Caco-2 (cell line): Measurements from ENCODE around the gene EPS8L3. TPM values are rescaled to one million over a fixed set of nuclear protein-coding genes. Genes with fewer than 3 reads are reported as not detected.

Experiments
- BruUV-seq: library from RNA; stranded (reverse); fragments of 400-500 nt; replicated peaks from 2 replicates; lab custom pipeline; 2021; lab: Mats Ljungman, UMichigan
- CTCF ChIA-PET: fragments of 300-600 bp; sonication (Branson Sonifier 250); formaldehyde crosslinking; loops from one replicate; lab custom pipeline; 2022; ENCODE audit warnings: antibody characterized with exemption; lab: Charles Lee
- POLR2A ChIA-PET: fragments of 300-600 bp; sonication (Branson Sonifier 250); formaldehyde crosslinking; loops from one replicate; lab custom pipeline; 2022; ENCODE audit warnings: antibody characterized with exemption; lab: Charles Lee
- DNase-seq, 2 experiments: peaks; one replicate each; pipeline versions ENCODE4 v3.0.0 to v3.0.0-alpha.2; 2020 to 2022
- H3K27me3 ChIP-seq: replicated peaks from 2 replicates; pipeline ENCODE4 v1.6.0; 2011; ENCODE audit warnings: low read length; ENCODE audit not compliant: control insufficient read depth, insufficient read depth
- H3K36me3 ChIP-seq: 2 replicates; pipeline ENCODE4 v1.5.1; 2011; ENCODE audit warnings: low read length; ENCODE audit not compliant: control insufficient read depth, insufficient read depth
- H3K4me1 ChIP-seq: fragments of 250-450 bp; sonication (Bioruptor Pico); 2 replicates; pipeline ENCODE4 v1.5.1; 2020; ENCODE audit warnings: mild to moderate bottlenecking
- H3K4me3 ChIP-seq: 2 replicates; pipeline ENCODE4 v1.5.1; 2011; ENCODE audit warnings: low read depth, mild to moderate bottlenecking, control low read depth, low read length
- H3K9me3 ChIP-seq: fragments of 250-450 bp; sonication (Bioruptor Pico); 2 replicates; pipeline ENCODE4 v1.5.1; 2020; ENCODE audit warnings: mild to moderate bottlenecking, moderate library complexity
- H3K27ac Mint-ChIP-seq: one replicate; pipeline ENCODE4 v1.8.0; 2022; ENCODE audit warnings: mixed read lengths; ENCODE audit not compliant: unreplicated experiment
- H3K27me3 Mint-ChIP-seq: one replicate; pipeline ENCODE4 v1.8.0; 2022; ENCODE audit warnings: mixed read lengths; ENCODE audit not compliant: insufficient read depth, unreplicated experiment
- H3K36me3 Mint-ChIP-seq: one replicate; pipeline ENCODE4 v1.8.0; 2022; ENCODE audit warnings: mild to moderate bottlenecking, mixed read lengths; ENCODE audit not compliant: insufficient read depth, unreplicated experiment
- H3K4me1 Mint-ChIP-seq: one replicate; pipeline ENCODE4 v1.8.0; 2022; ENCODE audit warnings: low read depth, mixed read lengths; ENCODE audit not compliant: unreplicated experiment
- H3K4me3 Mint-ChIP-seq: one replicate; pipeline ENCODE4 v1.8.0; 2022; ENCODE audit warnings: mild to moderate bottlenecking, moderate library complexity, mixed read lengths; ENCODE audit not compliant: unreplicated experiment
- H3K9me3 Mint-ChIP-seq: one replicate; pipeline ENCODE4 v1.8.0; 2022; ENCODE audit warnings: mixed read lengths; ENCODE audit not compliant: unreplicated experiment
- intact Hi-C: fragments of 100-400 bp; cut with micrococcal nuclease; formaldehyde crosslinking; loops from one replicate; pipeline ENCODE4 v1.10.0; 2022; ENCODE audit not compliant: unreplicated experiment
- total RNA-seq: library from RNA; stranded (reverse); gene quantifications from 2 replicates; pipeline ENCODE4 v1.2.3, GENCODE V29; 2022
- TF ChIP-seq, protein P1 (sequence below), 2 experiments: fragments of 200-600 bp in 1 of 2; IDR thresholded peaks; 1 replicate in 1 of 2; 2 replicates in 1 of 2; pipeline versions ENCODE4 v1.5.1 to v1.8.0; 2011 to 2022; ENCODE audit warnings: antibody characterized with exemption in 1 of 2, control low read depth in 1 of 2, inconsistent platforms in 1 of 2, low read depth in 1 of 2, low read length in 1 of 2, mild to moderate bottlenecking in 1 of 2, moderate library complexity in 1 of 2; ENCODE audit not compliant: insufficient read depth in 1 of 2, severe bottlenecking in 1 of 2, unreplicated experiment in 1 of 2

EPS8L3 gene
- total RNA-seq, 1 experiment from 2014 or later = 15.3 TPM

- Histone ChIP-seq H3K27me3 (no peaks in the 10 kb centered on the region), H3K4me1 (no peaks in the 10 kb centered on the region), H3K4me3 (no peak overlapping the region), H3K36me3 (no peaks in the 10 kb centered on the region), H3K9me3 (0 out of 2 replicates have a peak, but pooled peaks cover 3% of the 10 kb centered on the region)
- CTCF ChIA-PET = no interaction called here
- Mint-ChIP-seq H3K27me3 (no peaks in the 10 kb centered on the region), H3K4me3 (no peak overlapping the region), H3K4me1 (no peaks in the 10 kb centered on the region), H3K9me3 (no peaks in the 10 kb centered on the region), H3K36me3 (peaks cover 5% of the 10 kb centered on the region), H3K27ac (no peak overlapping the region)
- no peak for DNase-seq
- POLR2A ChIA-PET = no interaction called here
- no TSS peak for BruUV-seq
- TF ChIP-seq, protein P1, sequence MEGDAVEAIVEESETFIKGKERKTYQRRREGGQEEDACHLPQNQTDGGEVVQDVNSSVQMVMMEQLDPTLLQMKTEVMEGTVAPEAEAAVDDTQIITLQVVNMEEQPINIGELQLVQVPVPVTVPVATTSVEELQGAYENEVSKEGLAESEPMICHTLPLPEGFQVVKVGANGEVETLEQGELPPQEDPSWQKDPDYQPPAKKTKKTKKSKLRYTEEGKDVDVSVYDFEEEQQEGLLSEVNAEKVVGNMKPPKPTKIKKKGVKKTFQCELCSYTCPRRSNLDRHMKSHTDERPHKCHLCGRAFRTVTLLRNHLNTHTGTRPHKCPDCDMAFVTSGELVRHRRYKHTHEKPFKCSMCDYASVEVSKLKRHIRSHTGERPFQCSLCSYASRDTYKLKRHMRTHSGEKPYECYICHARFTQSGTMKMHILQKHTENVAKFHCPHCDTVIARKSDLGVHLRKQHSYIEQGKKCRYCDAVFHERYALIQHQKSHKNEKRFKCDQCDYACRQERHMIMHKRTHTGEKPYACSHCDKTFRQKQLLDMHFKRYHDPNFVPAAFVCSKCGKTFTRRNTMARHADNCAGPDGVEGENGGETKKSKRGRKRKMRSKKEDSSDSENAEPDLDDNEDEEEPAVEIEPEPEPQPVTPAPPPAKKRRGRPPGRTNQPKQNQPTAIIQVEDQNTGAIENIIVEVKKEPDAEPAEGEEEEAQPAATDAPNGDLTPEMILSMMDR (IDR thresholded peaks at IDR 0.05; ENCODE audit: insufficient read depth in 1 of 2, low read depth in 1 of 2, low read length in 1 of 2, severe bottlenecking in 1 of 2, unreplicated experiment in 1 of 2) = no peak
- intact Hi-C loops = no loop called here
These were observed 17.3 kb upstream of the EPS8L3 start for GRCh38 chr1:109780982-109781381.

GRCh38 chr1:109777980-109778625 lies 14.4 kb upstream of the EPS8L3 start:
- CTCF ChIA-PET = interaction anchor here (1.0 to 5.6 kb wide), 3 partner anchors 11 to 206 kb away, joined by 3 to 54 read pairs (median 7); partner anchors contain the start of gene AHCYL1
- intact Hi-C loops = loop anchor here (1.0 to 10.0 kb wide), 3 partner anchors 137 to 233 kb away; partner anchors contain the start of genes AHCYL1 and CSF1
- no TSS peak for BruUV-seq

GRCh38 chr1:109777436-109777835 lies 13.7 kb upstream of the EPS8L3 start:
- Mint-ChIP-seq H3K27ac (no peak overlapping the region), H3K27me3 (no peaks in the 10 kb centered on the region), H3K36me3 (peaks cover 10% of the 10 kb centered on the region), H3K4me3 (no peak overlapping the region), H3K4me1 (no peaks in the 10 kb centered on the region), H3K9me3 (no peaks in the 10 kb centered on the region)
- H3K36me3 ChIP-seq = no peaks in the 10 kb centered on the region
- intact Hi-C loops = loop anchor here (1.0 to 10.0 kb wide), 3 partner anchors 137 to 233 kb away; partner anchors contain the start of genes AHCYL1 and CSF1
- CTCF ChIA-PET = interaction anchor here (0.5 to 5.6 kb wide), 7 partner anchors 59 to 402 kb away, joined by 3 to 54 read pairs (median 5); partner anchors contain the start of gene AHCYL1
- no peaks in the 10 kb centered on the region; the same call in 1 of the 2 replicates for H3K4me1 ChIP-seq
- TF ChIP-seq, protein P1 (IDR thresholded peaks at IDR 0.05; ENCODE audit: insufficient read depth in 1 of 2, low read depth in 1 of 2, low read length in 1 of 2, severe bottlenecking in 1 of 2, unreplicated experiment in 1 of 2) = no peak
- H3K9me3 ChIP-seq = 0 out of 2 replicates have a peak, but pooled peaks cover 3% of the 10 kb centered on the region
- H3K4me3 ChIP-seq = no peak overlapping the region
- DNase-seq = no peak
- POLR2A ChIA-PET = interaction anchor here (0.6 kb wide), 1 partner anchor 207 kb away, joined by 3 read pairs; the partner anchor contains the start of gene AHCYL1
- BruUV-seq = no TSS peak
- H3K27me3 ChIP-seq = no peaks in the 10 kb centered on the region

More at GRCh38 chr1:109777980-109778625, 14.4 kb upstream of the EPS8L3 start:
- 0 out of 2 replicates have a peak, but pooled peaks cover 3% of the 10 kb centered on the region for H3K9me3 ChIP-seq
- H3K36me3 ChIP-seq = no peaks in the 10 kb centered on the region
- Mint-ChIP-seq H3K4me1 (no peaks in the 10 kb centered on the region), H3K36me3 (peaks cover 10% of the 10 kb centered on the region), H3K27me3 (no peaks in the 10 kb centered on the region), H3K27ac (no peak overlapping the region), H3K4me3 (no peak overlapping the region), H3K9me3 (no peaks in the 10 kb centered on the region)
- DNase-seq = no peak
- H3K27me3 ChIP-seq = no peaks in the 10 kb centered on the region
- POLR2A ChIA-PET = no interaction called here
- H3K4me3 ChIP-seq = no peak overlapping the region
- TF ChIP-seq, protein P1 (IDR thresholded peaks at IDR 0.05; ENCODE audit: insufficient read depth in 1 of 2, low read depth in 1 of 2, low read length in 1 of 2, severe bottlenecking in 1 of 2, unreplicated experiment in 1 of 2) = no peak
- no peaks in the 10 kb centered on the region; the same call in 1 of the 2 replicates for H3K4me1 ChIP-seq
